Measurements from ENCODE around the gene ATXN1. TPM values are rescaled to one million over a fixed set of nuclear protein-coding genes. Genes with fewer than 3 reads are reported as not detected.

Gene ATXN1
- total and polyA plus RNA-seq, 7 donors, result 1.3 to 50.9 (median 21.6) TPM

- no peaks in the 10 kb centered on the region for H3K27me3 ChIP-seq (ENCODE audit: insufficient read depth in 3 of 3, low read length in 2 of 3)
- ATAC-seq (no peak), DNase-seq (no peak)
- H3K36me3 ChIP-seq (ENCODE audit: insufficient read depth in 1 of 2, low read depth in 1 of 2), result no peaks in the 10 kb centered on the region
- 79 to 88% (median 87%) methylated on average over 6 of the region's 6 CpGs for WGBS, 3 donors
- no peak overlapping the region for H3K27ac ChIP-seq
- no peak for TF ChIP-seq CTCF (IDR thresholded peaks at IDR 0.05)
- intact Hi-C loops (cut with DNase I), result loop anchor here in 1 of 2 donors (10.0 kb wide), 1 partner anchor 353 kb away; no protein-coding TSS in a partner anchor
- no peaks in the 10 kb centered on the region for H3K4me1 ChIP-seq
- H3K4me3 ChIP-seq, result no peak overlapping the region
- no peaks in the 10 kb centered on the region for H3K9me3 ChIP-seq
Measured at GRCh38 chr6:16421462-16421960, 339.7 kb downstream of the ATXN1 start.

GRCh38 chr6:16420715-16421461 lies 340.4 kb downstream of the ATXN1 start:
- Histone ChIP-seq H3K36me3 (ENCODE audit: insufficient read depth in 1 of 2, low read depth in 1 of 2) (no peaks in the 10 kb centered on the region), H3K27ac (no peak overlapping the region), H3K4me3 (no peak overlapping the region), H3K9me3 (no peaks in the 10 kb centered on the region), H3K27me3 (ENCODE audit: insufficient read depth in 3 of 3, low read length in 2 of 3) (no peaks in the 10 kb centered on the region), H3K4me1 (no peaks in the 10 kb centered on the region)
- intact Hi-C loops (cut with DNase I), result loop anchor here in 1 of 2 donors (10.0 kb wide), 1 partner anchor 354 kb away; no protein-coding TSS in a partner anchor
- no peak for TF ChIP-seq CTCF (IDR thresholded peaks at IDR 0.05)
- ATAC-seq, result no peak
- no peak for DNase-seq
- WGBS, 3 donors, result 63 to 71% (median 64%) methylated on average over 7 of the region's 7 CpGs

GRCh38 chr6:16420337-16420714 lies 340.9 kb downstream of the ATXN1 start:
- intact Hi-C loops (cut with DNase I), result loop anchor here in 1 of 2 donors (10.0 kb wide), 1 partner anchor 354 kb away; no protein-coding TSS in a partner anchor
- Histone ChIP-seq H3K4me3 (no peak overlapping the region), H3K27me3 (ENCODE audit: insufficient read depth in 3 of 3, low read length in 2 of 3) (no peaks in the 10 kb centered on the region), H3K27ac (no peak overlapping the region), H3K4me1 (no peaks in the 10 kb centered on the region), H3K36me3 (ENCODE audit: insufficient read depth in 1 of 2, low read depth in 1 of 2) (no peaks in the 10 kb centered on the region), H3K9me3 (no peaks in the 10 kb centered on the region)
- no peak for DNase-seq
- TF ChIP-seq CTCF (IDR thresholded peaks at IDR 0.05), result no peak
- ATAC-seq, result no peak
- WGBS, 3 donors, result 78 to 85% (median 85%) methylated on average over 2 of the region's 2 CpGs

GRCh38 chr6:16419636-16420336 lies 341.5 kb downstream of the ATXN1 start:
- DNase-seq (no peak), ATAC-seq (no peak)
- Histone ChIP-seq H3K27ac (no peak overlapping the region), H3K9me3 (no peaks in the 10 kb centered on the region), H3K36me3 (ENCODE audit: insufficient read depth in 1 of 2, low read depth in 1 of 2) (no peaks in the 10 kb centered on the region), H3K4me1 (no peaks in the 10 kb centered on the region), H3K4me3 (no peak overlapping the region), H3K27me3 (ENCODE audit: insufficient read depth in 3 of 3, low read length in 2 of 3) (no peaks in the 10 kb centered on the region)
- TF ChIP-seq CTCF (IDR thresholded peaks at IDR 0.05), result no peak
- intact Hi-C loops (cut with DNase I), result loop anchor here in 1 of 2 donors (10.0 kb wide), 1 partner anchor 355 kb away; no protein-coding TSS in a partner anchor
- 89 to 93% (median 92%) methylated on average over 10 of the region's 10 CpGs for WGBS, 3 donors

All from psoas muscle (tissue), 8 donors.